Subcutaneous adipose tissue (tissue), 4 donors: ENCODE results near the gene MAML3. TPM values are rescaled to one million over a fixed set of nuclear protein-coding genes. Genes with fewer than 3 reads are reported as not detected.

Source experiments
- CTCF ChIP-seq: fragments of 450-650 bp; IDR thresholded peaks from one replicate; pipeline ENCODE4 v1.5.1; 2016; ENCODE audit warnings: low read depth, mild to moderate bottlenecking, control low read depth, antibody characterized with exemption, moderate library complexity
- total RNA-seq, 4 donors: library from RNA; depleted of rRNA; stranded (reverse); fragments of >200 nt; gene quantifications; one replicate each; pipeline ENCODE4 v1.1.0, GENCODE V29; 2016

The MAML3 gene
- total RNA-seq, 4 donors from 2014 or later = 3.5 to 11.1 (median 9.1) TPM

GRCh38 chr4:140076307-140076706 lies 77.7 kb downstream of the MAML3 start:
- no peak for TF ChIP-seq CTCF

- no peak for TF ChIP-seq CTCF
Measured at GRCh38 chr4:140071806-140072205, 82.2 kb downstream of the MAML3 start.

GRCh38 chr4:140070973-140071372 lies 83.0 kb downstream of the MAML3 start:
- no peak for TF ChIP-seq CTCF

- TF ChIP-seq CTCF = no peak
Measured at GRCh38 chr4:140070366-140070765, 83.6 kb downstream of the MAML3 start.

- no peak for TF ChIP-seq CTCF
Measured at GRCh38 chr4:140069066-140069465, 84.9 kb downstream of the MAML3 start.

GRCh38 chr4:140068271-140068670 lies 85.7 kb downstream of the MAML3 start:
- no peak for TF ChIP-seq CTCF

- TF ChIP-seq CTCF = no peak
Measured at GRCh38 chr4:140066031-140066930, 87.7 kb downstream of the MAML3 start.
